NT2/D1 (cell line): ENCODE data around the gene SULT1A2.

Source experiments
- YY1 ChIP-seq: IDR thresholded peaks from 2 replicates; pipeline ENCODE4 v1.6.1; 2011; ENCODE audit not compliant: insufficient read length, insufficient read depth
- ZNF274 ChIP-seq: IDR thresholded peaks from 2 replicates; pipeline ENCODE4 v1.6.1; 2011; ENCODE audit warnings: mild to moderate bottlenecking, low read depth, low read length

DNA sequence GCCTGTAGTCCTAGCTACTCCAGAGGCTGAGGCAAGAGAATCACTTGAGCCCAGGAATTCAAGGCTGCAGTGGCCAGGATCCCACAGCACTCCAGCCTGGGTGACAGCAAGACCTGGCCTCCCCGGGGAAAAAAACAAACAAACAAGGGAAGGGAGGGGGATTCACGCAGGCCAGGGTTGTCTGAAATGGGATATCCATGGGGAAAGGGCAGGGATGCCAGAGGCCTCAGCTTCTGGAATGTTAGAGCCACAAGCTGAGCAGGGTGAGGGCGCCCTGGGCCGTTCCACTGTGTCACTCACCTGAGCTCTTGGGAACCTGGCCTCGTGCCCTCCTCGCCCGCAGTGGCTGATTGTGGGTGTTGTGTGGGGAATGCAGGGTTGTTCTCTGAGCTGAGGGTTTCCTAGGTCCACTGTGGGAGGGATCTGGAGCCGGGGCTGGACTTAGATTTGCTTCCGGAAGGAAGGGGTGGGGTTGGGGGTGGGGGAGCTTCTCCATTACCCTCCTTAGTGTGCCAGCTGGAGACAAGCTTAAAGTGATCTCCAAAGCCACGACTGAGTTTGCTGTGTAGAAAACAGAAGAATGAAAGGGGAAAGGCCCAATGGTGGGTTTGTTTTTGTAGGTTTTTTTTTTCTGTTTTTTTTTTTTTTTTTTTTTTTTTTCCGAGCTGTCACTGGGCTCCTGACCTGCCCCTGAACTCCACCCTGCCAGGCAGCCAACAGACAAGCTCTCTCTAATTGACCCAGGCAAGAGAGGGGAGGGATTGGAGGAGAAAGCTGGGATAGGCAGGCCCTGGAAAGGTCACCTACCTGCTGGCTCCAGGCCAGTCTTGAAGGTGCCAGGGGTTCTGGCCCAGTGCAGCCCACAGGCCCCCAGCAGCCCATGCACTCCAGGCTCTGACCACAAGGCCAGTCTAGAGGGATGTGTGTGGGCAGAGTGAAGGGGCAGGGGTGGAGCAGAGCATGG lies 13.1 kb upstream of the SULT1A2 start, which contains the start of gene SULT1A1:
- TF ChIP-seq YY1, result no peak
- no peak for TF ChIP-seq ZNF274
